NCI-H1105 treated with DMSO at 0.1 percent for 48 hours (cell line): ENCODE data around the gene SYNJ1.
"Not testable (repeated sequence)": the region's sequence is repeated elsewhere in the genome, so short reads cannot be mapped to it uniquely, and the experiment has no call there.

ENCODE experiments used
- DNase-seq: peaks from one replicate; lab custom pipeline; 2025; lab: John Stamatoyannopoulos, UW

The SYNJ1 gene

GRCh38 chr21:32687643-32688345 lies 40.0 kb downstream of the SYNJ1 start:
- no peak for DNase-seq

GRCh38 chr21:32682696-32683474 lies 44.9 kb downstream of the SYNJ1 start:
- peak; percentile 51 for DNase-seq

- DNase-seq: no peak
Measured at GRCh38 chr21:32674731-32675130, 53.1 kb downstream of the SYNJ1 start.

GRCh38 chr21:32674038-32674437 lies 53.8 kb downstream of the SYNJ1 start:
- no peak for DNase-seq

GRCh38 chr21:32666258-32666657 lies 61.6 kb downstream of the SYNJ1 start:
- no peak for DNase-seq

- DNase-seq: not testable (repeated sequence)
Measured at GRCh38 chr21:32664095-32664494, 63.7 kb downstream of the SYNJ1 start.

GRCh38 chr21:32661981-32662380 lies 65.8 kb downstream of the SYNJ1 start:
- DNase-seq: not testable (repeated sequence)

- DNase-seq: not testable (repeated sequence)
Measured at GRCh38 chr21:32661026-32661782, 66.6 kb downstream of the SYNJ1 start.

- no peak for DNase-seq
Measured at GRCh38 chr21:32658524-32658923, 69.3 kb downstream of the SYNJ1 start.

GRCh38 chr21:32653326-32653901 lies 74.4 kb downstream of the SYNJ1 start:
- DNase-seq: peak; percentile 39

GRCh38 chr21:32648165-32648564 lies 79.6 kb downstream of the SYNJ1 start:
- no peak for DNase-seq

GRCh38 chr21:32645261-32646182 lies 82.3 kb downstream of the SYNJ1 start:
- DNase-seq: no peak

GRCh38 chr21:32641710-32642698 lies 85.8 kb downstream of the SYNJ1 start:
- no peak for DNase-seq

GRCh38 chr21:32626621-32627196 lies 101.1 kb downstream of the SYNJ1 start:
- DNase-seq: no peak

- not testable (repeated sequence) for DNase-seq
Measured at GRCh38 chr21:32618218-32618617, 109.6 kb downstream of the SYNJ1 start.

- DNase-seq: no peak
Measured at GRCh38 chr21:32613436-32614043, 114.3 kb downstream of the SYNJ1 start.

- no peak for DNase-seq
Measured at GRCh38 chr21:32612999-32613337, 114.8 kb downstream of the SYNJ1 start.

GRCh38 chr21:32612075-32612998 lies 115.5 kb downstream of the SYNJ1 start, which contains the start of gene CFAP298:
Gene CFAP298 (minus strand): TSS chr21:32612377. CDS start chr21:32612243, 134 bp downstream.
- peak; percentile 90 for DNase-seq
